ENCODE data around the gene SNAPC1. TPM values are rescaled to one million over a fixed set of nuclear protein-coding genes. Genes with fewer than 3 reads are reported as not detected.
"Not testable (repeated sequence)": the region's sequence is repeated elsewhere in the genome, so short reads cannot be mapped to it uniquely, and the experiment has no call there.

The SNAPC1 gene, protein sequence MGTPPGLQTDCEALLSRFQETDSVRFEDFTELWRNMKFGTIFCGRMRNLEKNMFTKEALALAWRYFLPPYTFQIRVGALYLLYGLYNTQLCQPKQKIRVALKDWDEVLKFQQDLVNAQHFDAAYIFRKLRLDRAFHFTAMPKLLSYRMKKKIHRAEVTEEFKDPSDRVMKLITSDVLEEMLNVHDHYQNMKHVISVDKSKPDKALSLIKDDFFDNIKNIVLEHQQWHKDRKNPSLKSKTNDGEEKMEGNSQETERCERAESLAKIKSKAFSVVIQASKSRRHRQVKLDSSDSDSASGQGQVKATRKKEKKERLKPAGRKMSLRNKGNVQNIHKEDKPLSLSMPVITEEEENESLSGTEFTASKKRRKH
- 10 to 100 TPM; 12.1 to 17.2 (median 14.4) TPM for polyA plus RNA-seq (ENCODE audit: insufficient read length in 4 of 4)

DNA sequence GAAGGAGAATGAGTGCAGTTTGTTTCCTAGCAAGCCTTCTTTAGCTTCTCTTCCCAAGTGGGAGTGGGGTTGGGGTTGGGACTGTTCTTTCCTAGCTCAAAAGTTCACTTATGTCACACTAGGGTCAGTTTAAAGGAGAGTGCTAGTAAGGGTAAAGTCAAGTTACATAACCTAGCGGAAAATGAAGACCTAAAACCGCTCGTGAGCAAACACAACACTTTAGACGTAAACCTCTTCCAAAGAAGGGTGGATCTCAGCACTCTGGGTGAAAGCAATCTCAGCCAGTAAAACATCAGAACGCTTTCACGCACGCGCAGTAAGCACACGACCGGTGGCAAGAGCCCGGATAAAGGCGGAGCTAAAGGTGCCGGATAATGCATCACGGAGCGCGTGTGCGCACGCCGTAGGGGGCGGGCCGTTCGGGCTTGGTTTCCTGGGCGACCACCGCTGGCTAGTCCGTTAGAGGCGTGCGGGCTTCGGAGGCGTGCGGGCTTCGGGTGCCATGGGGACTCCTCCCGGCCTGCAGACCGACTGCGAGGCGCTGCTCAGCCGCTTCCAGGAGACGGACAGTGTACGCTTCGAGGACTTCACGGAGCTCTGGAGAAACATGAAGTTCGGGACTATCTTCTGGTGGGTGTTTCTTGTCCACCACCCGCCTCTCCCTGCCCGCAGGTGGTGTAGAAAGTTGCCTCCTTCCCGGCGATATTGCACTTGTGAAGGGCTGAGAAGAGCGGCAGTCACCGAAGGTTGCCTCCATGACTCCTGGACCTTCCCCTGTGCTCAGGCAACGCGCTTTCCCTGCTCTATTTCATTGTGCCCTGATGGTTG is at the start of gene SNAPC1:
TSS of gene SNAPC1 (plus strand) at position 462 of the 828 bp plus-strand sequence. CDS start at position 503, 41 bp downstream.
- DNase-seq (ENCODE audit: low read depth in 4 of 4, low spot score in 3 of 4) = peak; percentile 93 to 98 (median 98)

DNA sequence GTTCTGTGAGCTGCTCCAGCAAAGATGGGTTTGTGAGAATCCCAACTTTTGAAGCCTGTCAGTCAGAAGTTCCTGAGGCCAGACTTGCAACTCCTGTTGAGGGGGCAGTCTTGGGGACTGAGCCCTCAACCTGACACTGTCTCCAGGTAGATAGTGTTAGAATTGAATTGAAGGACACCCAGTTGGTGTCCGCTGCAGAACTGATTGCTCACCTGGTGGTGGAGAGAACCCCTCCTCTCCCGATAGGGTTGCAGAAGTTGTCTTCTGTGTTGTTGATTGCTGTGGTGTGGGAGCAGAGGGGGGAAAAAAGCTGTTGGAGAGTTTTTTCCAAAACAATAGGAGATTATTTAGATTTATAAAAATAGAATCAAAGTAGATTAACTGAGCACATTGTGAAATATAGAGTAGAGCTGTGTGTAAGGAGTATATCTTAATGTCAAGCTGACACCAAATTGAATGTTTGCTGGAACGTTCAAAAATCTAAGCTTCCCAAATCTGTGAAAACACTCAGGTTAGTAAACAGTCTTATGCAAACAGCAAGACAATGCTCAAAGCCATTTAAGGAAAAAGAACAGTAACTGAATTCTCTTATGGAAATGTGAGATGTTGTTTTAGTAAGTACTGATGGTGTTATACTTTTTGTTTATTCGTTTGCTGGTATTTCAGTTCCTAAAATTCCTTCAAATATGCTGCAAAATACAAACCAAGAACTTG is 48.3 kb upstream of the SNAPC1 start:
- no peak for DNase-seq (ENCODE audit: low read depth in 4 of 4, low spot score in 3 of 4)

DNA sequence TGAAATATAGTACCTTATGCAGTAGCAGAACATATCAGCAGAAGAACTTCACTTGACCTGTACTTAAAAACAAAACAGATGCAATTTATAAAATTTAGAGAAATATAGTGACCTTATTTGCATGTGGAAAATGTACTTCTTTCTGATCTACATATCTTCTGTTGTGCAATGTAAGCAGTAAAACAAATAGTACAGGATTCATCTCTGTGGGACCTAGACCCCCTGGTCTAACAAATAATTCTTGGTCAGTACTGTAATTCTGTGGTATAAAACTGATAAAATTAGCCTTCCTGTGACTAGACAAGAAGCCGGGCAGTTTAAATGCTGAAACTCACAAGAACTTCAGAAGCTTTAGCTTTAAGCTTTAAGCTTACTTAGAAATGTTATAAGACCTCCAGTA is 45.3 kb upstream of the SNAPC1 start:
- DNase-seq (ENCODE audit: low read depth in 4 of 4, low spot score in 3 of 4) = no peak

DNA sequence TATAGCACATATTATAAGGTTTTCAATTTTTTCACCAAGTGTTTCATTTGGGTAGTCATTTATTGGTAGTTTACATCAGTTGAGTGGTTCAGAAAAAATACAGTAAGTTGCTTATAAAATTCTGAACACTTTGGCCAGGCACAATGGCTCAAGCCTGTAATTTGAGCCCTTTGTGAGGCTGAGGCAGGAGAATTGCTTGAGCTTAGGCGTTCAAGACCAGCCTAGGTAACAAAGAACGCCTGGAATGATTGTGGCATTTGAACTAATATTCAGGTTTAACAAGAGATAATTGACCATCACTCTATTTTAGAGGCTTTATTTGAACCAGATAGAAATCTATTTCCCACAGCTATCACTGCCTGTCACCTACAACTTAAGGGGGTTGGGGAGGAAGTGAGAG is 44.2 kb upstream of the SNAPC1 start:
- DNase-seq (ENCODE audit: low read depth in 4 of 4, low spot score in 3 of 4) = no peak

DNA sequence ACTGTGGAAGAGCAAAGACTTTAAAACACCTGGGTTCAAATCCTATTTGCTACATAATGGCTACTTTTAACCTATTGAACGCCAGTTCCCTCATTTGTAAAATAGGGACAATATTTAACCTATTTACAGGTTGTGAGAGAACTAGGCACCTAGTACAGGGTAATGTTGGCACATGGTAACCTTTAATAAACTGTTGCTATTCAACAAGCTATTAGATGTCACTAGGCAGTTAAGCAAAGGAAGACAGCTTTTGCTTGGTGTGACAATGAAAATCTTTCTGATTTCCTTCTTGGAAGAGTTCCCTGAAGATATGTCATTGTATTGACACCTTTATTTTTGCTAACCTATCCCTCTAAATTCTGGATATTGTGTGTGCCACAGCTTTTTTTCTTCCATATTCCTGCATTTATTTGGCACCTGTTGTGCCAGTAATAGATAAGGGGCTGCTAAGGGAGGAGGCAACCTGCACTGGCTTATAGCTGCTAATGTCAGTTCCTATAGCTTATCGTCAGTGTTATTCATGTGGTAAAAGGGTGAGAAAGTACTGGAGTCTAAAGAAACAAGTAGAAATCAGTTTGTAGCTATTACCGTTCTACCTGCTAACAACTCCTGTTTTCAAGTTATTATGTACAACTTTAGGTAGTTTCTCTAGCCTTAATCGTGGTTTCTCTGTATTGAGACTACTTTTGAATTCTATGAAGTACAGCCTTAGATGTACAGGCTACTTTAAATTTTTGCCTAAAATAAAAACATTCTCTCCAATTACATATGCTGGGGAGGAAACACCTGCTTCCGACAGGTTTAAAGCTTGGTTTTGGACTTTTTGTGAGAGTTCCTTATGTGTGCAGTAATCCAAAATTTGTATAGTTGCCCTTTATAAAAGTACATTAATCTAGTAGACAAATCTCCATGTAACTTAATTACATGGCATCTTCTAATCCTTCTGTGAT is 42.6 kb upstream of the SNAPC1 start:
- no peak for DNase-seq (ENCODE audit: low read depth in 4 of 4, low spot score in 3 of 4)

DNA sequence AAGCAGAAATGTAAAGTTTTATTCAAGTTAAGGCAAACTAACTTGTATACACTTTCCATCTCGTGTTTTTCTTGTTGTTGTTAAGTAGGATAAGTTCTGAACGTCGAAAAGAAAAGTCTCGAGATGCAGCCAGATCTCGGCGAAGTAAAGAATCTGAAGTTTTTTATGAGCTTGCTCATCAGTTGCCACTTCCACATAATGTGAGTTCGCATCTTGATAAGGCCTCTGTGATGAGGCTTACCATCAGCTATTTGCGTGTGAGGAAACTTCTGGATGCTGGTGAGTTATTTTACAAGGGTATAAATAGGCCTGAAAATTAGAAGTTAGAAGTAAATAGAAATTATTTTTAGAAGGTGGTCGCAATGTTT is 41.9 kb upstream of the SNAPC1 start:
- no peak for DNase-seq (ENCODE audit: low read depth in 4 of 4, low spot score in 3 of 4)

DNA sequence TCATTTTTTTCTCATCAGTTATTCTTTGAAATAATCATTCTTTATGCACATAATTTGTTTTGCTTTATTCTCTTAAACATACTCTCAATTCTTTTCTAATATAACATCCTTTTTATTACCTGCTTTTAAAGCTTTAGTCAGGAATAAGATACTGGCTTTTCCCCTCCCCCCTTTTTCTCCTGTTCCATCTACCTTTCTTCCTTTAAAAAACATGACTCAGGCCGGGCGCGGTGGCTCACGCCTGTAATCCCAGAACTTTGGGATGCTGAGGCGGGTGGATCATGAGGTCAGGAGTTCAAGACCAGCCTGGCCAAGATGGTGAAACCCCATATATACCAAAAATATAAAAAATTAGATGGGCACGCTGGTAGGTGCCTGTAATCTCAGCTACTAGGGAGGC is 41.5 kb upstream of the SNAPC1 start:
- no peak for DNase-seq (ENCODE audit: low read depth in 4 of 4, low spot score in 3 of 4)

DNA sequence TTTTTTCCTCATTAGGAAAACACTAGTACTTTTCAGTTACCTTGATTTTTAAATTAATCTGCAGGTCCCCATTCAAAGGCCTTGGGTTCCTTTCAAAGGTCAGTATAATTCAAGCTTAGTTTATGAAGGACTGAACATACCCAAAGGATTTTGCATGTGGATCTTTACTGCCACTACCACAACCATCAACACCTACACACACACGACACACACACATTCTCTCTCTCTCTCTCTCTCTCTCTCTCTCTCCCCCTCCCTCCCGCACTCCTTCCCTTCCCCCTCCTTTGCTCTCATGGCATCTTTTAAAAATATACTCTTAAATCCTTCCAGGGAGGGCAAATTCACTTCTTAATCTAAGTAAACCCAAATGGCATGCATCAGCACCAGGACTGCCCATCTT is 38.1 kb upstream of the SNAPC1 start:
- DNase-seq (ENCODE audit: low read depth in 4 of 4, low spot score in 3 of 4) = no peak

DNA sequence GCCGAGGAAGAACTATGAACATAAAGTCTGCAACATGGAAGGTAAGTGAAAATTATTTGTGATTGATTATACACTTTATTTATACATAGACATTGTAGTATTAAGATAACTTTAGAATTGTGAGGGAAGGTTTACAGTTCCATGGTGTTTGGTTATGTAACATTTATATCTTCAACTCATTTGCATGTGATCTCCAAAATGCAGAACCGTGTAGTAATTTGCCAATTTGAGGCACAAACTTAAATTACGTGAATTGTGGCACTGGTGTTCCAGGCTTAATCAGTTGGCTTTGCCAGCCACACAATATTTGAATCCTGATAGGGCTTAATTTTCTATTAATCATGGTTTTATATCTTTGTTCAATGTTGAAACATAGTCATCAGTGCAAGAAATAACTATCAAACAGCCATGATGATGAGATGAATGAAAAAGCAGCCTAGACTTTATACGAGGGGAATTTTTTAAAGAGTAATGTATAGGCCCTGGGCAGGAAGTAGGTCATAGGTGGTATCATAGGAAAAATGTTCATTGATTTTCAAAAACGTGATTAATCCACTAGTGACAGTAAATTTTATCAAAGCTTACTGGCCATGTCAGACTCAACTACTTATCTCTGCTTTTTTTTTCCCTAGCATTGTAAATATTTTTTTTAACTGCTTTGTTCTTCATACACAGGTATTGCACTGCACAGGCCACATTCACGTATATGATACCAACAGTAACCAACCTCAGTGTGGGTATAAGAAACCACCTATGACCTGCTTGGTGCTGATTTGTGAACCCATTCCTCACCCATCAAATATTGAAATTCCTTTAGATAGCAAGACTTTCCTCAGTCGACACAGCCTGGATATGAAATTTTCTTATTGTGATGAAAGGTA is 35.2 kb upstream of the SNAPC1 start:
- DNase-seq (ENCODE audit: low read depth in 4 of 4, low spot score in 3 of 4) = no peak

DNA sequence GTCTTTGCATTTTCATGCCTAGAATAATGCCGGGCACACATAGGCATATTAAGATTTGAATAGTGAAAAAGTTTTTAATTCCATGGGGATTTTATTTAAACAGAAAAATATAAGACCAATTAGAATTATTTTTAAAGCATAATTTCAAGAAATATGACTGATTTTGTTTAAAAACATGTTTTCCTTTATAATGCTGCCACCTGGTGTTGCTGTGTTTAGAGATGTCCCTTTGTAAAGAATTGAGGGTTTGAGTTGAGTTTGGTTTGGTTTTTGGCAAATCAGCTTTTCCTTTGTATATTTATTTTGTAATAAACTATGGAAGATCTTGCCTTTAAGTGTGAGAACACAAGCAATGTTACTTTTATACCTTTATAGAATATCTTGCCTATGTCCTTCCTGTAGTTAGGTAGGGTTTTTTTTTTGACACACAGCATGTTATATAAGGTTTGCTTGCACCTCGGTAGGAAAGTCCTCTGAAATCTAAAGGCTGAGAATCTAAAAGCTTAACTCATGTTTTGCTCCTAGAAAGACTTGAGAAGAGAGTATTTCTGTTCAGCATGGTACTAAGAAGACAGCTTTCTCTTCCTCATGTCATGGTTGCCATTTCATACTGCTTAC is 31.4 kb upstream of the SNAPC1 start:
- DNase-seq (ENCODE audit: low read depth in 4 of 4, low spot score in 3 of 4) = no peak

DNA sequence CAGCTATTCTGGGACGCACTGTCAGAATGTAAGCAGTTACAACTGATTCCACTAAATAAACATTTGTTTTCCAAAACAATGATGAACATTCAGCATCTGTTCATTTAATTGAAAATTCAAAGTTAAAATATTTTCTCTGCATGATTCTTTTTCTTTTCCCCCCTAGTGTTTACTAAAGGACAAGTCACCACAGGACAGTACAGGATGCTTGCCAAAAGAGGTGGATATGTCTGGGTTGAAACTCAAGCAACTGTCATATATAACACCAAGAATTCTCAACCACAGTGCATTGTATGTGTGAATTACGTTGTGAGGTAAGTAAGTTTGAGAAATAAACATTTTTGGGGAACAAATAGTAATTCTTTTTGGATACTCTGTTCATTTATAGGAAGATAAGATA is 28.2 kb upstream of the SNAPC1 start:
- no peak for DNase-seq (ENCODE audit: low read depth in 4 of 4, low spot score in 3 of 4)

DNA sequence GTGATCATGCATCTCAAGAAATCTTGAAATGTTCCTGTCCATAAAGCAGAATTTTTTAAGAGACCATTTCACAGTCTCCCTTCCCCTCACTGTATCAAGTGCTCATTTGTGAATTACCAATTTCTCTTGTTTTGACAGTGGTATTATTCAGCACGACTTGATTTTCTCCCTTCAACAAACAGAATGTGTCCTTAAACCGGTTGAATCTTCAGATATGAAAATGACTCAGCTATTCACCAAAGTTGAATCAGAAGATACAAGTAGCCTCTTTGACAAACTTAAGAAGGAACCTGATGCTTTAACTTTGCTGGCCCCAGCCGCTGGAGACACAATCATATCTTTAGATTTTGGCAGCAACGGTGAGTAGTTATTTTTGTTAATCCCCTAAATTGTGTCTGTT is 25.5 kb upstream of the SNAPC1 start:
- DNase-seq (ENCODE audit: low read depth in 4 of 4, low spot score in 3 of 4) = no peak

DNA sequence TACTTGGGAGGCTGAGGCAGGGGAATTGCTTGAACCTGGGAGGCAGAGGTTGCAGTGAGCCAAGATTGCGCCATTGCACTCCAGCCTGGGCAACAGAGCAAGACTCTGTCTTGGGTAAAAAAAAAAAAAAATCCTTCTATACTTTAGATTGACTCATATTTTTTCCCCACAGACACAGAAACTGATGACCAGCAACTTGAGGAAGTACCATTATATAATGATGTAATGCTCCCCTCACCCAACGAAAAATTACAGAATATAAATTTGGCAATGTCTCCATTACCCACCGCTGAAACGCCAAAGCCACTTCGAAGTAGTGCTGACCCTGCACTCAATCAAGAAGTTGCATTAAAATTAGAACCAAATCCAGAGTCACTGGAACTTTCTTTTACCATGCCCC is 24.3 kb upstream of the SNAPC1 start:
- DNase-seq (ENCODE audit: low read depth in 4 of 4, low spot score in 3 of 4) = no peak

DNA sequence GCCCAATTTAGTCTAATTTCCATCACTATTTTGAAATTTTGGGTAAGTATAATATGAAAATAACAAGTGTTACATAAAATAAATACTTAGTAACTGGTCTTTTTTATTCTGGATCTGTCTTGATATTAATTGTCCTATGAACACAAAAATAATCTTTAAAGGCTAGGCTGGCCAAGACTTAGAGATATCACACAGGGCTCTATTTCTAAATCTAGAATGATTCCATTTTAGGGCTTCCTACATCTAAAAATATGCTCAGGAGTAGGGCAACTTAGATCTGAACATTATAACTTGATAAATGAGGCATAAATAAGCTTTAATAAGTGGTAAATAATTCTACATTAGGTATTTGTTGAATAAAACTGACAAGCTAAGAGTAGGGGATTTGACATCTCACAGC is 23.1 kb upstream of the SNAPC1 start:
- no peak for DNase-seq (ENCODE audit: low read depth in 4 of 4, low spot score in 3 of 4)

DNA sequence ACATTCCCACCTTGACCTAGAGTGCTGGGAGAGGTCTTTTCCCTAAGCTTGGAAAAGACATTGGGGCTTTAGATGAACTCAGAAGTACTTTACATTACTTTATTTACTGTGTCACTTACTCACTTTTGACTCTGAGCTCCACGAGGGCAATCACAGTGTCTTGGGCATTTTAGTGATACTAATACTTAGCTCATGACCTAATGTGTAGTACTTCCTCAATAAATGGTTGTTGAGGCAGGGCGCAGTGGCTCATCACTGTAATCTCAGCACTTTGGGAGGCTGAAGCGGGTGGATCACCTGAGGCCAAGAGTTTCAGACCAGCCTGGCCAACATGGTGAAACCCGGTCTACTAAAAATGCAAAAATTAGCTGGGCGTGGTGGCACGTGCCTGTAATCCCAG is 19.8 kb upstream of the SNAPC1 start:
- DNase-seq (ENCODE audit: low read depth in 4 of 4, low spot score in 3 of 4) = no peak

DNA sequence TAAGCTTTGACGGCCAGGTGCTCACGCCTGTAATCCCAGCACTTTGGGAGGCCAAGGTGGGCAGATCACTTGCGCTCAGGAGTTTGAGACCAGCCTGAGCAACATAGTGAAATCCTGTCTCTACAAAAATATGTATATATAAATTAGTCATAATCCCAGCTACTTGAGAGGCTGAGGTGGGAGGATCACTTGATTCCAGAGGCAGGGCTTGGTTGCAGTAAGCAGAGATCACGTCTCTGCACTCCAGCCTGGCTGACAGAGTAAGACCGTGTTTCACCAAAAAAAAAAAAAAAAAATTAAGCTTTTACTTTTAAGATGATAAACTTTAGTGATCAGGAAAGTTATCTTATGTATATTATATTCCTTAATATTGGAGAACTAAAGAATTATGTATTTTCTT is 18.0 kb upstream of the SNAPC1 start:
- no peak for DNase-seq (ENCODE audit: low read depth in 4 of 4, low spot score in 3 of 4)

DNA sequence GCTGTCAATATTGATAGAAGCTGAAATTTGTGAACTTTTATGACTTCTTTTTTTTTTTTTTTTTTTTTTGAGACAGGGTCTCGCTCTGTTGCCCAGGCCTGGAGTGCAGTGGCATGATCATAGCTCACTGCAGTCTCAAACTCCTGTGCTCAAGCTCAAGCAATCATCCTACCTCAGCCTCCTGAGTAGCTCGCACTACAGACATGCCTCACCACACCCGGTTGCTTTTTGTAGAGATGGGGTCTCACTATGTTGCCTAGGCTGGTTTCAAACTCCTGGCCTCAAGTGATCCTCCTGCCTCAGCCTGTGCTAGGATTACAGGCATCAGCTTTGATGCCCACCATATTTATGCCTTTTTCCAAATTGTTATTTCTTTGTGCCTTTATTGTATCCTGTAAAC is 15.9 kb upstream of the SNAPC1 start:
- not testable (repeated sequence) for DNase-seq (ENCODE audit: low read depth in 4 of 4, low spot score in 3 of 4)

DNA sequence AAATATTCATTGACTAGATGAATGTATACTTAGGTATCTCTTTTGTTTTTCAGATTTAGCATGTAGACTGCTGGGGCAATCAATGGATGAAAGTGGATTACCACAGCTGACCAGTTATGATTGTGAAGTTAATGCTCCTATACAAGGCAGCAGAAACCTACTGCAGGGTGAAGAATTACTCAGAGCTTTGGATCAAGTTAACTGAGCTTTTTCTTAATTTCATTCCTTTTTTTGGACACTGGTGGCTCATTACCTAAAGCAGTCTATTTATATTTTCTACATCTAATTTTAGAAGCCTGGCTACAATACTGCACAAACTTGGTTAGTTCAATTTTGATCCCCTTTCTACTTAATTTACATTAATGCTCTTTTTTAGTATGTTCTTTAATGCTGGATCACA is 15.3 kb upstream of the SNAPC1 start:
- no peak for DNase-seq (ENCODE audit: low read depth in 4 of 4, low spot score in 3 of 4)

DNA sequence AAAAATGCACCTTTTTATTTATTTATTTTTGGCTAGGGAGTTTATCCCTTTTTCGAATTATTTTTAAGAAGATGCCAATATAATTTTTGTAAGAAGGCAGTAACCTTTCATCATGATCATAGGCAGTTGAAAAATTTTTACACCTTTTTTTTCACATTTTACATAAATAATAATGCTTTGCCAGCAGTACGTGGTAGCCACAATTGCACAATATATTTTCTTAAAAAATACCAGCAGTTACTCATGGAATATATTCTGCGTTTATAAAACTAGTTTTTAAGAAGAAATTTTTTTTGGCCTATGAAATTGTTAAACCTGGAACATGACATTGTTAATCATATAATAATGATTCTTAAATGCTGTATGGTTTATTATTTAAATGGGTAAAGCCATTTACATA is 14.9 kb upstream of the SNAPC1 start:
- DNase-seq (ENCODE audit: low read depth in 4 of 4, low spot score in 3 of 4) = no peak

Data from right renal pelvis (tissue), 4 donors.